IPS-20b (cell line): ENCODE data around the gene GPN1.
A peak's percentile ranks its signal among the peaks of the same experiment; 100 is the strongest.

Experiments
- H3K27ac ChIP-seq: one replicate; pipeline ENCODE4 v1.5.1; 2013; ENCODE audit warnings: low read length
- H3K27me3 ChIP-seq: 2 replicates; pipeline ENCODE4 v1.6.1; 2013; ENCODE audit warnings: mild to moderate bottlenecking, low read length, inconsistent platforms; ENCODE audit not compliant: insufficient read depth
- H3K36me3 ChIP-seq: 2 replicates; pipeline ENCODE4 v1.6.1; 2013; ENCODE audit warnings: low read depth, mild to moderate bottlenecking, inconsistent platforms, low read length, moderate library complexity; ENCODE audit not compliant: insufficient read depth
- H3K4me1 ChIP-seq: 2 replicates; pipeline ENCODE4 v1.6.1; 2013; ENCODE audit warnings: mild to moderate bottlenecking, control low read depth, inconsistent platforms, low read length, moderate library complexity; ENCODE audit not compliant: insufficient read depth
- H3K4me3 ChIP-seq: 2 replicates; pipeline ENCODE4 v1.5.1; 2013; ENCODE audit warnings: mild to moderate bottlenecking, low read length, inconsistent platforms
- H3K9ac ChIP-seq: 2 replicates; pipeline ENCODE4 v1.6.1; 2013; ENCODE audit warnings: low read depth, mild to moderate bottlenecking, inconsistent platforms, low read length, moderate library complexity
- H3K9me3 ChIP-seq: 2 replicates; pipeline ENCODE4 v1.6.1; 2013; ENCODE audit warnings: mild to moderate bottlenecking, low read depth, low read length, inconsistent platforms; ENCODE audit not compliant: insufficient read depth

GPN1 gene

GRCh38 chr2:27628767-27629709 is at the start of gene GPN1, which contains the start of gene CCDC121:
Gene GPN1, plus strand, starts transcription at chr2:27629050. Its CDS starts 9 bp downstream, at chr2:27629059.
Gene CCDC121, minus strand, starts transcription at chr2:27629012. Its CDS starts 1,213 bp downstream, at chr2:27627799.
- H3K4me1 ChIP-seq: no peaks in the 10 kb centered on the region
- H3K36me3 ChIP-seq: peaks cover 48% of the 10 kb centered on the region
- no peaks in the 10 kb centered on the region for H3K27me3 ChIP-seq
- H3K4me3 ChIP-seq: peak within 1 kb of the TSS; percentile 95
- H3K27ac ChIP-seq: peak within 1 kb of the TSS; percentile 74
- peak within 1 kb of the TSS; percentile 97 for H3K9ac ChIP-seq
- H3K9me3 ChIP-seq: no peaks in the 10 kb centered on the region

DNA sequence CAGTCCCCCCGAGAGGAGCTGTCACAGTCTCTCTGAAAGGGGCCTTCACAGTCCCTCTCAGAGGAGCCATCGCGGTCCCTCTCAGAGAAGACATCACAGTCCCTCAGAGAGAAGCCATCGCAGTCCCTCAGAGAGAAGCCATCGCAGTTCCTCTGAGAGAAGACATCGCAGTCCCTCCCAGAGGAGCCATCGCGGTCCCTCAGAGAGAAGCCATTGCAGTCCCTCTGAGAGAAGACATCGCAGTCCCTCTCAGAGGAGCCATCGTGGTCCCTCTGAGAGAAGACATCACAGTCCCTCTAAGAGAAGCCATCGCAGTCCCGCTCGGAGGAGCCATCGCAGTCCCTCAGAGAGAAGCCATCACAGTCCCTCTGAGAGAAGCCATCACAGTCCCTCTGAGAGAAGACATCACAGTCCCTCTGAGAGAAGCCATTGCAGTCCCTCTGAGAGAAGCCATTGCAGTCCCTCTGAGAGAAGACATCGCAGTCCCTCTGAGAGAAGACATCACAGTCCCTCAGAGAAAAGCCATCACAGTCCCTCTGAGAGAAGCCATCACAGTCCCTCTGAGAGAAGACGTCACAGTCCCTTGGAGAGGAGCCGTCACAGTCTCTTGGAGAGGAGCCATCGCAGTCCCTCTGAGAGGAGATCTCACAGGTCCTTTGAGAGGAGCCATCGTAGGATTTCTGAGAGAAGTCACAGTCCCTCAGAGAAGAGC is 47.3 kb upstream of the GPN1 start:
- Histone ChIP-seq H3K4me1 (peaks cover 7% of the 10 kb centered on the region), H3K27ac (no peak overlapping the region), H3K9ac (no peak overlapping the region), H3K36me3 (no peaks in the 10 kb centered on the region), H3K27me3 (peaks cover 20% of the 10 kb centered on the region), H3K9me3 (peaks cover 23% of the 10 kb centered on the region), H3K4me3 (no peak overlapping the region)

DNA sequence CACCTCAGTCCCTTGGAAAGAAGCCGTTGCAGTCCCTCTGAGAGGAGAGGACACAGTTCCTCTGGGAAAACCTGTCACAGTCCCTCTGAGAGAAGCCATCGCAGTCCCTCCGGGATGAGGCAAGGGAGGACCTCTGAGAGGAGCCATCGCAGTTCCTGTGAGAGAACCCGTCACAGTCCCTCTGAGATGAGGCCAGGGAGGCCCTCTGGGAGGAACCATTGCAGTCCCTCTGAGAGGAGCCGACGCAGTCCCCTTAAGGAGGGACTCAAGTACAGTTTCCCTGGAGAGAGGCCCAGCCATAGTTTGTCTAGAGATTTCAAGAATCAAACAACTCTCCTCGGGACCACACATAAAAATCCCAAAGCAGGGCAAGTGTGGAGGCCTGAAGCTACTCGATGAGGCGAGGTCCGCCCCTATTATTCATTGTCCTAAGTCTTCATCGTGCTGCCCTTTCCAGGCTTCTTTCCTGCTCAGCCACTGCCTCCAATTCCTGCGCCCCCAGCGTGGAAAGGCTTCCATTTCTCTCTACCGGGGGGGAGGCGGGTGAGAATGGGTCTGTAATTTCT is 46.6 kb upstream of the GPN1 start:
- Histone ChIP-seq H3K27me3 (peaks cover 20% of the 10 kb centered on the region), H3K9ac (peak overlapping the region; percentile 61; the same call in 1 of the 2 replicates), H3K36me3 (no peaks in the 10 kb centered on the region), H3K4me1 (peaks cover 7% of the 10 kb centered on the region), H3K4me3 (peak overlapping the region; percentile 85; the same call in 1 of the 2 replicates), H3K9me3 (peaks cover 17% of the 10 kb centered on the region), H3K27ac (no peak overlapping the region)

DNA sequence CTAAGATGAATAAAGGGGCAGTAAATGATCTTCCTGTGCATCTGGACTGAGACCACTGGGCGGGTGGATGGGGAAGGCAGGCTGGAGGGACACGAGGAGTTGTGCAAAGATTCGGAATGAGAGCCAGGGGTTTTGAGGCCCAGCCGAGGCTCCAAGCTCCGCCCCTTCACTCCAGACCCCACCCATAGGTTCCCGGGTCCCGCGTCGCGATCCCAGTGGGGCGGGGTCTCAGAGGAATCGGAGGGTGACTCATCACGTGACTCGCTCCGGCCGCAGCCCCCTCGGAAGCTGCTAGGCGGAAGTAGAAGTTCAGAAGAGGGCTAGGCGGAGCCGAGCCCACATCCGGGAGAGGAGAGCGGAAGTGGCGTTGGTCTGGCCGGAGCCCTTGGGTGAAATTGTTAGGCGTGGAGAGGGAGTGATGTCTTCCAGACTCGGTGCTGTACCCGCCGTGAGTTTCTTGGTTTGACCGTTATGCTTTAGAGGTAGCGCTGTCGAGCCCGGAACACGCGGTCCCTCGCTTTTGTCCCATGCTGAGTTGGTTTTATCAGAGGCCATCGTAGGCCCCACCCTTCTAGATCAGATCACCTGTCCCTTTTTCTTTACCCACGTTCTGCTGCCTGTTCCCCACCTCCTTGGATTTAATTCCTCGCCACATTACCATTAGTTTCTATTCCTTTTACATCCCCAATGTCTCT is 46.0 kb upstream of the GPN1 start, which contains the start of gene ZNF512:
Gene ZNF512 (plus strand): TSS at position 348 of the 695 bp plus-strand sequence. CDS start 71 bp downstream, at position 419.
- Histone ChIP-seq H3K27ac (no peak within 1 kb of the TSS), H3K4me1 (peaks cover 7% of the 10 kb centered on the region), H3K36me3 (no peaks in the 10 kb centered on the region), H3K4me3 (peak within 1 kb of the TSS; percentile 85), H3K9me3 (peaks cover 10% of the 10 kb centered on the region), H3K9ac (peak within 1 kb of the TSS; percentile 80), H3K27me3 (peaks cover 20% of the 10 kb centered on the region)

DNA sequence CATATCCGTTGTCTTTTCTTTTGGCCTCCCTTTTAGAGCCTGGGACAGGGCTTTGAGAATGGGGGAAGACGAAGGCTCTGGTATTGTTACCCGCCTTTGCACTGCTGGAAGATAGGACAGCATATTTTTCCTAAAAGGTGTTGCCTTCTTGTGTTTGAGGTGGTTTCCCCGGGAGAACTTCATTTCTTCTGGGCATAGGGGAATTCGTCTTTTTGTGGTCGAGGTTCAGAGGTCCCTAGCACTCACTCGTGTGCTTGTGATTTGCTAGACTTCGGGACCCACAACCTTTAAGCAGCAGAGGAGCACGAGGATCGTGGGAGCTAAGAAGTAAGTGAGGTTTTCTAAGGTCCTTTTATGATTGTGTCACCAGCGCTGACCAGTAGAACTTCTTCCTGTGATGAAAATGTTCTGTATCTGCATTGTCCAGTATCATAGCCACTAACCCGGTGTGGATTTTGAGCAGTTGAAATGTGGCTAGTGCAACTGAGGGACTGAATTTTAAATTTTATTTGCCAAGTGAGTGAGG is 45.4 kb upstream of the GPN1 start:
- peaks cover 7% of the 10 kb centered on the region for H3K4me1 ChIP-seq
- no peak overlapping the region for H3K27ac ChIP-seq
- H3K9ac ChIP-seq: peak overlapping the region; percentile 80
- no peaks in the 10 kb centered on the region for H3K36me3 ChIP-seq
- H3K27me3 ChIP-seq: peaks cover 20% of the 10 kb centered on the region
- peak overlapping the region; percentile 85 for H3K4me3 ChIP-seq
- H3K9me3 ChIP-seq: peaks cover 5% of the 10 kb centered on the region

DNA sequence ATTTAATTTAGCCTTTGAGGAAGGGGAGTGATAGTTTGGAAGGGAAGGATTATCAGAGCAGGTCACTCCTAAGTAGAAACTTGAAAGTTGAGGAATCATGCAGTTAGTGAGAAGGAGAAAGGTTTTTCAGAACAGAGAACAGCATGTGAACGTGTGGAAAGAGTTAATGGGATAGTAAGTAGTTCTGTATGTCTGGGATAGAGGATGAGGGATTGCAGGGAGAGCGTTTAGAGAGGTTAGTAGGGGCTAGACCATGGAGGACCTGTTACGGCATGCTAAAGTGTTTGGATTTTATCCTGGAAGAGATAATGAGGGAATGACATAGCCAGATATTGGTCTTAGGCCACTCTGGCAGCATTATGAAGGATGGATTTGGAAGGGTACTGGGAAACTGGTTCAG is 44.3 kb upstream of the GPN1 start:
- Histone ChIP-seq H3K36me3 (no peaks in the 10 kb centered on the region), H3K27ac (no peak overlapping the region), H3K9me3 (no peaks in the 10 kb centered on the region; the same call in none of the 2 replicates), H3K4me3 (peak overlapping the region; percentile 85; the same call in 1 of the 2 replicates), H3K27me3 (peaks cover 20% of the 10 kb centered on the region), H3K4me1 (peaks cover 7% of the 10 kb centered on the region), H3K9ac (0 out of 2 replicates have a peak overlapping the region, but pooled peaks have one; percentile 80)

DNA sequence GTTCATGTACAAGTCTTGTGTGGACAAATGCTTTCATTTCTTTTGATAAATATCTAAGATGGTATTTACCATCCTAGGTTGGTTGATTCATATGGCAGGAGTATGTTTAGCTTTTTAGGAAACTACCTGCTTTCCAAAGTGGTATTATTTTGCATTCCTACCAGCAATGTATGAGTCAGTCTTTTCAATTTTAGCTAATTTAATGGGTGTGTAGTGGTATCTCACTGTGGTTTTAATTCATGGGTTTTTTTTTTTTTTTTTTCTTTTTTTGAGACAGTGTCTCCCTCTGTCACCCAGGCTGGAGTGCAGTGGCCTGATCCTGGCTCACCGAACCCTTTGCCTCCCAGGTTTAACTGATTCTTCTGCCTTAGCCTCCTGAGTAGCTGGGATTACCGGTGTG is 41.8 kb upstream of the GPN1 start:
- H3K27me3 ChIP-seq: peaks cover 3% of the 10 kb centered on the region
- no peak overlapping the region for H3K27ac ChIP-seq
- no peak overlapping the region for H3K4me3 ChIP-seq
- H3K9me3 ChIP-seq: no peaks in the 10 kb centered on the region; the same call in 1 of the 2 replicates
- H3K36me3 ChIP-seq: no peaks in the 10 kb centered on the region
- no peak overlapping the region for H3K9ac ChIP-seq
- peaks cover 7% of the 10 kb centered on the region for H3K4me1 ChIP-seq

GRCh38 chr2:27588308-27588707 is 40.5 kb upstream of the GPN1 start:
- Histone ChIP-seq H3K27me3 (no peaks in the 10 kb centered on the region), H3K36me3 (no peaks in the 10 kb centered on the region), H3K4me1 (peaks cover 7% of the 10 kb centered on the region), H3K9me3 (peaks cover 6% of the 10 kb centered on the region), H3K4me3 (no peak overlapping the region), H3K27ac (no peak overlapping the region), H3K9ac (no peak overlapping the region)

DNA sequence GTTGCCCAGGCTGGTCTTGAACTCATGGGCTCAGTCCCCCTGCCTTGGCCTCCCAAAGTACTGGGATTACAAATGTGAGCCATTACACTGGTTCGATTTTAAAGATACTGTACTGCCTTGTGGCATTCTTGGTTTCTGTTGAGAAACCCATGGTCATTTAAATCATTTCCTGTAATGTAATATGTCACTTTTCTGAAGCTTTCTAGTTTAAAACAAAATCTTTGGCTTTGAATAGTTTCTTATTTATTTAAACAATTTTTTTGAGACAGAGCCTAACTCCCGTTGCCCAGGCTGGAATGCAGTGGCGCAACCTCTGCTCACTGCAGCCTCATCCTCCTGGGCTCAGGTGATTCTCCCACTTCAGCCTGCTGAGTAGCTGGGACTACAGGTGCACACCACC is 37.1 kb upstream of the GPN1 start:
- Histone ChIP-seq H3K36me3 (no peaks in the 10 kb centered on the region), H3K9ac (no peak overlapping the region), H3K9me3 (peaks cover 14% of the 10 kb centered on the region), H3K27ac (no peak overlapping the region), H3K4me1 (no peaks in the 10 kb centered on the region), H3K4me3 (no peak overlapping the region), H3K27me3 (no peaks in the 10 kb centered on the region)

DNA sequence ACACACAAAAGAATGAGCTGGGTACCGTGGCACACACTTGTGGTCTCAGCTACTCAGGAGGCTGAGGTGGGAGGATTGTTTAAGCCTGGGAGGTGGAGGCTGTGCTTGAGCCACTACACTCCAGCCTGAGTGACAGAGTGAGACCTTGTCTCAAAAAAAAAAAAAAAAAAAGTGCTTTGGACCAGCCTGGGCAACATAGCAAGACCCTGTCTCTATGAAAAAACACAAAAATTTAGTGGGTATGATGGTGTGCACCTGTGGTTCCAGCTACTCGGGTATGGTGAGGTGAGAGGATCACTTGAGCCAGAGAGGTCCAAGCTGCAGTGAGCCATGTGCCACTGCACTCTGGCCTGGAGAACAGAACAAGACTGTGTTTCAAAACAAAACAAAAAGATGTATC is 35.6 kb upstream of the GPN1 start:
- 0 out of 2 replicates have a peak, but pooled peaks cover 5% of the 10 kb centered on the region for H3K36me3 ChIP-seq
- H3K9ac ChIP-seq: no peak overlapping the region
- H3K9me3 ChIP-seq: peaks cover 14% of the 10 kb centered on the region

More for the DNA sequence above, 35.6 kb upstream of the GPN1 start:
- Histone ChIP-seq H3K27me3 (no peaks in the 10 kb centered on the region), H3K4me3 (no peak overlapping the region), H3K27ac (no peak overlapping the region), H3K4me1 (no peaks in the 10 kb centered on the region)
